Erythroblast (primary cell): ENCODE measurements around the gene NR2F1.

ENCODE experiments used
- DNase-seq, 2 experiments: peaks; one replicate each; lab custom pipeline; 2025; lab: John Stamatoyannopoulos, UW
- GATA1 ChIP-seq: IDR thresholded peaks from 2 replicates; pipeline ENCODE4 v1.6.1; 2011; ENCODE audit warnings: low read depth, mild to moderate bottlenecking, control low read depth, low read length, moderate library complexity
- POLR2A ChIP-seq: IDR thresholded peaks from 2 replicates; pipeline ENCODE4 v1.6.1; 2011; ENCODE audit warnings: mild to moderate bottlenecking, low read length

NR2F1 gene

DNA sequence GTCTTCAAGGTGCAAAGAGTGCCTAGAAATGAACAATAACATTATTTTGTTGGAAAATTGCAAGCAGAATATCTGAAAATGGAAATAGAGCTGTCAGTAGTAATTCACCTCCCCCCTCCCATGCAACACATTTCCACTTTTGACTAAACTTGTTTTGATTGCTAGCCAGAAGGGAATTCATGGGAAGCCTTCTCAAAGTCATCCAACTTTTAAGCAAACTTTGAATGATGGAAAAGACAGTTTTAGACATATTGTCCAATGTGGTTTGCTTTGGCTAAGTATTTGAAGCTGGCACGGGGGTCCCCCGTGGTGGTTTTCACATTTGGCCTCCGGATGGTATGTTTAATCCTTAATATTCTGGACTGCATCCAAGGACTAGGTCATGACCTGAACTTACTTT lies 7.5 kb downstream of the NR2F1 start:
- DNase-seq: no peak
- TF ChIP-seq GATA1 (no peak), POLR2A (no peak)

DNA sequence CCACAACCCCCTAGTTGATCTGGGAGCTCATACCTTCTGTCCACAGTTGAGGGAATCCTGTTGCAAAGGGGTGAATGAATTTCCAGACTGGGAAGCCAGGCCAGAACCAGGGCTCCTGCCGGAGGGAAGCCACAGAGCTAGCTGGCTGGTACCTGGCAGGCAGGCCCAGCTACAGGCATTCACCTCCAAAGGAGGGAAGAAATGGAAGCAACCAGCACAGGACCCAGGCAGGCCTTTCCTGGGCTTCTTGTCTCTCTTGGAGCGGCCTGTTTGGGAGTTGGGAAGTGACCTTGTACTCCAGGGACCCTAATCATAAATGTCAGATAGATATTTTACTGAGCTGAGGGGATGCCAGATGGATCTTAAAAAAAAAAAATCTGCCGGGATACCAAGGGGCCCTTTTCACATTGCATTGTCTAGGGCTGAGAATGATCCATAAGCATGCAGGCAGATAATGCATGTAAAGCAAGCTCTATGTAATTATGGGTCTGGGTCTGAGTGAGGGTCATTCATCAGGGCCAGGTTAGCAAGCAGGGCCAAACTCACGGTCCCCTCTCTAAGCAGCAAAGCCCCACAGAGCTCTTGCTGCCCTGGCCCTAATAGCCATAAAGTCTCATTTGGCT lies 8.4 kb downstream of the NR2F1 start:
- no peak for DNase-seq
- no peak for TF ChIP-seq GATA1
- no peak for TF ChIP-seq POLR2A

DNA sequence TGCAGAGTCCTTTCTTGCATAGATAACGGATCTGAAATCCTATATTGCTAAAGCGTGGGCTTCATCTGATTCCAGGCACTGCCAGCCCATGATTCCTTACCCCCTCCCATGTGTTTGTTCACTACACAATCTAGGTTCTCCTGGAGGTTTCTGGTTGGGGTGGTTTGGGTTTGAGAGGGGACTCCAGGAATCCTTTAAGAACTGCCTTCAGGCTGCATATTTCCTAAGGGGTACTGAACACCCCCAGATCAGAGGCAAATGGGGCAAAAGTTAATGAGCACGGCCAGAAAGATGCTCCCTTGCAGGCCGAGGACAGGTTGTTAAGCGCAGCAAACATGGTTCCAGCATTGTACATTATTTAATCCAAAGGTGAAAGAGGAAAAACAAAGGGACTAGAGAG lies 9.9 kb downstream of the NR2F1 start:
- DNase-seq: no peak
- TF ChIP-seq GATA1 (no peak), POLR2A (no peak)

DNA sequence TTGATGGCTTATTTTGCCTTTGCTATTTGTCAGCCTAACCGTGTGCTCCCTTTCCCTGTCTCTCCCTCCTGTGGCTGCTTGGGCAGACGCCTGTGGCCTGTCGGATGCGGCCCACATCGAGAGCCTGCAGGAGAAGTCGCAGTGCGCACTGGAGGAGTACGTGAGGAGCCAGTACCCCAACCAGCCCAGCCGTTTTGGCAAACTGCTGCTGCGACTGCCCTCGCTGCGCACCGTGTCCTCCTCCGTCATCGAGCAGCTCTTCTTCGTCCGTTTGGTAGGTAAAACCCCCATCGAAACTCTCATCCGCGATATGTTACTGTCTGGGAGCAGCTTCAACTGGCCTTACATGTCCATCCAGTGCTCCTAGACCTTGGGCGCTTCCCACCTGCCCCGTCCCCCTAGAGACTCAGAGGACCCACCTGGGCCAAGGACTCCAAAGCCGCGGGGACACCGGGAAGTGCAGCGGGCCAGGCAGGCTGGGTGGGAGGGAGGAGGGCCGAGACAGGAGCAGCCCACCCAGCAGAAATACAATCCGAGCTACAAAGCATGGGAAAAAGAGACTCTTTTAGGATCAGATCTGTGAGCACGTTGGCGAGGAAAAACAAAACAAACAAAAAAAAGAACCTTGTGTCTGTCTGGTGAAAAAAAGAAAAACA lies 10.6 kb downstream of the NR2F1 start:
- TF ChIP-seq GATA1 (no peak), POLR2A (no peak)
- DNase-seq: no peak

GRCh38 chr5:93594591-93595419 lies 11.8 kb downstream of the NR2F1 start:
- no peak for DNase-seq
- TF ChIP-seq GATA1: no peak
- no peak for TF ChIP-seq POLR2A

GRCh38 chr5:93595420-93596147 lies 12.6 kb downstream of the NR2F1 start:
- DNase-seq: no peak
- TF ChIP-seq GATA1 (no peak), POLR2A (no peak)

DNA sequence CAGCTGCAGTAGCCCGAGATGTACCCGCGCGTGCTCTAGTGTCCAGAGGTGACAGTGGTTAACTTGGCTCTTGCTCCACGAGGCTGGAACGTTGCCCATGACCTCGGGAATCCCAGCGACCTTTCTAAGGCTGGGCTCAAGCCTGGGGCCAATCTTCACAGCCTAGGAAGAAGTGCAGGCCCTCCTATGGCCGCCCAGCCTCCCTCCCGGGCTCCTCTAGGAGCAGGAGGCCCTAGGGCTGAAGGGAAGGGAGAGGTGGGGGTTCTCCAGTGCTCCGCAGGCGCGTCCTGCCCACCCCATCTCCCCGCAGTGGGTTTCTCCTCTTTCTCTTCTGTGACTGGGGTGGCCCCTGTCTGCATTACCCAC lies 13.3 kb downstream of the NR2F1 start:
- no peak for DNase-seq
- TF ChIP-seq POLR2A (no peak), GATA1 (no peak)

DNA sequence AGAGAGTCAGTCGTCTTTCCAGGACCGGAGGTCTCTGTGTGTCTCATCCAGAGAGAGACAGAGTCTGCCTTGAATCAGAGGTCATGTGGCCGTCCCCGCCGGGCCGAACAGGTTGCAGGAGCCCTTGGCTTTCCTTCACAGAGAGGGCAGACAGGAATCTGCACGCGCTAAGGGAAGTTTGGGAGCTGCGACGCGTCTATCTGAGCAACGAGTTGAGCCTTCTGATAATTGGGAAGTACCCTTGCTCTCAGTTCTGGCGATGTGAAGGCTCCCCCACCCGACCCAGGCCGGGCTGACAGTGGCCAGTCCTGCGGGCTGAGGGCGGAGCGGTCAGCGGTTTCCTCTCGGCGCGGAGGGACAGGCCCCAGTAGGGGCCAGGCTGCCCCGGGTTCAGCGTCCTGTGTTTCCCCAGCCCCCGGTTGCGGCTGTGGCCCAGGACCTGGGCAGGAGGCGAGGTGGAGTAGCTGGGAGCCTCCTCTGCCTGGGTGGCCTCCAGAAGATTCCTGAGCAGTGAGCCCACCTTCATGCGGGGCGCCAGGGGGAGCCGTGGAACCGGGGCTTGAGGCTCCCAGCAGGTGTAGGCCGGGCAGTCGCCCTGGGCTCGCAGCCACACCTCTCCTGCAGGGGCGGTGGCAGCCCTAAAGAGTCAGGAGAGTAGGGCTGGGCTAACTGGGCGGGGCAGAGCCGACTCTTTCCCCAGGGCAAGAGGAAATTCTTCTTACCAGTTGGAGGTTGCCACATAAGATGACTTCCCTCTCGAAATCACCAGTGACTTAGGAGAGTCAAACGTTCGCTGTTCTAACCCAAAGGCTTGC lies 13.9 kb downstream of the NR2F1 start:
- peak; percentile 8 to 38 for DNase-seq
- TF ChIP-seq GATA1 (no peak), POLR2A (no peak)

GRCh38 chr5:93598091-93599000 lies 15.3 kb downstream of the NR2F1 start:
- no peak for TF ChIP-seq GATA1
- TF ChIP-seq POLR2A: no peak

GRCh38 chr5:93599001-93599379 lies 16.0 kb downstream of the NR2F1 start:
- DNase-seq: no peak
- TF ChIP-seq POLR2A (no peak), GATA1 (no peak)

More at GRCh38 chr5:93598091-93599000, 15.3 kb downstream of the NR2F1 start:
- DNase-seq: no peak

- no peak for DNase-seq
- TF ChIP-seq GATA1: no peak
These were observed 16.5 kb downstream of the NR2F1 start for GRCh38 chr5:93599399-93600120.

DNA sequence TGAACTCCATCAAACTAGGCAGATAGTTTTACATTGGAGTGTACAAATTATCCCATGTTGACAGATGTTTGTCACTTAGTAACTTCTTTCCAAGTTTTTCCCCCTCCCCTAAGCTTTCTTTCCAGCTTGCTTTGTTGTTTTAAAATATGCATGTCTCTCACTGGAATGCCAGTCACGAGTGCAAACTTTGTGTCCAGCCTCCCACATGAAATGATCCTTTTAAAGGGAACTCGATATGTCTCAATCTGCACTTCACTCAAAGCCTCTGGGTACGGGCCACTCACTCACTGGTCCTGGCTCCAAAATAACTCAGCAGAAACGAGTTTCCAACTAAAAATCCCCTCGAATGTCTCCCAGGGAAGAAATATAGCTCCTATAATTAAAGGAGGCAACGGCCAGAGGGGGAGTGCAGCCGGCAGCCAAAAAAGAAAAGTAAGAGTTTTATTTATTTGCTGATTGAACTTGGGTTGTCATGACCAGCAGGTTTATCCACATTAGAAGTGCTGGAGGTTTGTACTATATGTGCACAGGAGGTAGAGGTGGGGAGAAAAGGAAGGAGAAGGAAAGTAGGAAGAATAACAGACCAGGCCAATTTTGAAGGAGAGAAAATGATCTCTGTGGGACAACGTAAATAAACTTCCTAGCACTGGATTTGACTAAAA lies 17.5 kb downstream of the NR2F1 start:
- DNase-seq: no peak
- no peak for TF ChIP-seq POLR2A
- no peak for TF ChIP-seq GATA1
